HTERT RPE-1 (cell line): ENCODE data around the gene EPAS1.

Source experiments
- in situ Hi-C: fragments of 300-500 bp; cut with MboI; formaldehyde crosslinking; loops from 4 replicates; pipeline ENCODE4 v1.14.3; 2020; ENCODE audit warnings: low sequenced_read_pairs

Gene EPAS1

DNA sequence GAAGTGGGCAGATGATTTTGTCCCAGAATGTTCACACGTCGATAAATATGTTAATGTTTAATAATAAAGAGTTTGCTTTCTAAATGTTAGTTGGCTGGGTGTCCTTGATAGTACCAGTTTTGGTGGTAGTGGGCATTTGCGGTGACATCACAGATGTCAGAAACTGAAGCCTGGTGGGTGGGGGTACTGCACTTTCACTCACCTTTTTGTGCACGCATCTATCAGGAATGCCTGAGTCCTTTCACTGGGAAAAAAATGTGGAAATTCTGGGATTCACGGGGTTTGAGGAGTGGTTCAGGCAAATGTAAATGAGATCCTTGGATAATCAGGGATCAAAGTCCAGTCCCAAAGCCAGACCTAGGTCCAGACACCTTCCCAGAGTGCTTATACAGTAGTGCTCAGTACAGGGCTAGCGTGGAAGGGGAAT, 3.2 kb downstream of the EPAS1 start:
- in situ Hi-C loops: no loop called here

DNA sequence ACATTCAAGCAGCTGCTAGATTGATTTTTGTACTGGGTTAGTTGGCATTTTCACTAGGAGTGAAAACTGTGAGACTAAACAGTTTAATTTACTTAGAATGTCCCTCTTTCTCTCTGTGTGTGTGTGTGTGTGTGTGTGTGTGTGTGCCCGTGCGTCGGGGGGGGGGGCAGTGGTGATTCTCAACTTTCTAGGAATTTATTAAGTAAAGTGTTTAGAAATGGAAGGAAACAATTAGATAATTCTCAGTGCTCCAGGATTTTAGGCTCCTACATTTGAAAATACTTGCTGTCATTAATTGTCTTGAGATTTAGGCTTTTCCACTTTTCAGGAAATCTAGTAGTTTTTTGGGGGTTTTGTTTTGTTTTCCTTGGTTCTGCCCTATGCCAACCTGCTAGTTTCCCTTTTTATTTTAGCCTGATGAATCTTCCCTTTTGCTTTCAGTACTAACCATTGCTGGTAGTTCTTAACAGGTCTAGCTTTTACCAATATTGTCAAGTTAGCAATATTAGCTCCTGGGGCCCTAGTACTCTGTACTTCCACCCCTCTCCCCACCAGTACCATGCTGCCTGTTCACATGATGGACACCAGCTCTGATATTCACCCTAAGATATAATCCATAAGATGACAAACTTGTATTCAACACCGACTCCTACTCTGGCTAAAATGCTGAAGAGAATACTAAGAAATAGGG, 4.9 kb downstream of the EPAS1 start:
- in situ Hi-C loops: no loop called here

DNA sequence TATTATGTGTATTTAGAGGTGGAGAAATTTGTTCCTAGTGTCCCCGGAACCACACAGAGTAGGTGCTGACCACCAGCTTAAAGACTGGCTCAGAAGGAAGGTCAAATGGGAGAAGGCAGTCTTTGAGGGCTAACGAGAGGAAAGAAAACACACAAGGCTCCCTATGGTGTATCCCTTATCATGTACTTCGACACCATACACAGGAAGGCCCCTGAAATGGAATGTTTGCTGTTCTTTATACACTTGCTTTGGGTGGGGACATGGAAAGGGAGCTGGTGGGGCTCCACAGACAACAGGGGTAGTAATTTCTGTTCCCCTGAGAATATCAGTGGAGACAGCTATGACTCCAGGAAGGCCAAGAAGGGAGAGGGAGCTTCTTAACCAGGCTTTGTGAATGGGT, 6.0 kb downstream of the EPAS1 start:
- in situ Hi-C loops: no loop called here

DNA sequence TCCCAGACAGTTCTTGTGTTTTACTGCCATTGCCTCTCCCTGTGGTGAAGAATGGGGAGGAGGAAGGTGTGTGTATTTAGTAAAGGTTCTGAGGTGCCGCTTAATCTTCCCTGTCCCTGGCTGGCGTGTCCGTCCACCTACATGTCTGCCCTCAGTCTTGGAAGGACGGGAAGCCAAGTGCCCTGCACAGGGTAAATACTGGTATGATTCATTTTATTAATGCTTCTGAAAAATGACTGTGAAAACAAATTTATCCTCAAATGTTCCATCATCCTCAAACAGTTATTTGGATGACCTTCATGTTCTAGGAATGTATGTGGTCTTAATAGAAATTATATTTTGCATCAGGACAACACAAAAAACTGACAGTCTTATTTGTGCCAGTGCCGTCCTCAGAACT, 6.6 kb downstream of the EPAS1 start:
- in situ Hi-C loops: no loop called here

DNA sequence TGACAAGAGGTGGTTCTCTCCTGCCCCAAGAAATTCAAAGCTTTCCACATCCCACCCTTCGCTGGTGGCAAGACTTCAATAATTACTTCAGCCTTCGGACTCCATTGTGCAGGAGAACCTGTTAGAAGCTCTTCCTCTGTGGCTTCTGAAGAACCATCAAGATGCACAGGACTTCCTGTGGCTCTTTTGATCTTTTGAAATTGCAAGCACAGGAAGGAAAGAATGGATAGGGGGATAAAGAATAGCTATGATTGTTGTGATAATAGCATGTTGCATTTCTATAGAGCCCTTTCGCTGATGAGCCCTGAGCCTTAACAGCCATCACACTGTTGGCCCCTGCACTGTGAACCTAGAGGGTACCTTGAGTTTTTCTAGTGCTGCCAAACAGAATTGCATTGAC, 7.4 kb downstream of the EPAS1 start:
- in situ Hi-C loops: no loop called here

- in situ Hi-C loops: no loop called here
Measured at GRCh38 chr2:46305187-46305586, 8.0 kb downstream of the EPAS1 start.

DNA sequence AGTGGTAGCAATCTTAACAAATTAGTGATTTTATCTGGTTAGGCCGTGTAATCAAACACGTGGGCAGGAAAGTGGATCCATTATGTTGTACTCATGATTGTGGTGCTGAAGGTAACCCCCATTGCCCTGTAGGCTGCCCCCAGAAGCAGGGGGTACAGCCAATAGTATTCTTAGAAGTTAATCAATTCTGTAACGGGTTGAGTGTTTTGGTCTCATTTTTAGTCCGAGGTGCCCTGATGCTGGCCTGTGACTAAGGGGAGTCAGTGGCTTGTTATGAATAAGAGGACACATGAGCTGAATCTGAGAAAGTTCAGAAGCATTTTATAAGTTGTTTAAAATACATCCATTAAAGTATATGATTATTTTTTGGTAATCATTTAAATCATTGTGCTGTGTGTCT, 8.6 kb downstream of the EPAS1 start:
- in situ Hi-C loops: no loop called here

GRCh38 chr2:46306330-46306751, 9.1 kb downstream of the EPAS1 start:
- in situ Hi-C loops: no loop called here

DNA sequence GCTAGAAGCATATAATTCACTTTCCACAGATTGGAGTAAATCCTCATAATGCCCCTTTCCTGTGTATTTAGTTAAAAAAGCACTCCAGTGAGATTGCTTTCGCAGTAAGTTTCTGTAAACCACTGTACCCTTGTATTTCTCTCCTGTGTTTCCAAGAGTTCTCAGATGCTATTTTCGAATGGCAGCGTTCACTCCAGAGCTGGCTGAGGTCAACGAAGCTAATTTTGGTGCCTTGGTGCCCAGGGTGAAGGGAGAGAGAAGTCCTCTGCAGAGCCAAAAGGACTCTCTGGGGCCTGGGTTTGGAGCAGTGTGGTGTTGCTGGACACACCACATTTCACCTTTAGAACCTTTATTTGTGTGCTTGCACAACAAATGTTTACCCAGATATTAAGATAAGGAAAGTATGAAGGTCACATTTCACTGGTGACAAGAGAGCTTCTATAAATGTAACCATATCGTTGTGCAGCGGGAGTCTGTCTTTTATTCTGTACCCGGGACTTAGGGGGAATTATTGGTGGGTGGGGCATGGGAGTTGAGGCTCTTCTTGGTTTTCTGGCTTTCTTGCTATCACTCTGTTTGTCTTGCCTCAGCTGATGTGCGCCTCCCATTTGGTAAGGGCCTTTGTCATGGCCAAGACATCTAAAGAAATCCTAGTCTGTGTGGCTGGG, 9.9 kb downstream of the EPAS1 start:
- in situ Hi-C loops: no loop called here

GRCh38 chr2:46308081-46308480, 10.9 kb downstream of the EPAS1 start:
- in situ Hi-C loops: no loop called here

DNA sequence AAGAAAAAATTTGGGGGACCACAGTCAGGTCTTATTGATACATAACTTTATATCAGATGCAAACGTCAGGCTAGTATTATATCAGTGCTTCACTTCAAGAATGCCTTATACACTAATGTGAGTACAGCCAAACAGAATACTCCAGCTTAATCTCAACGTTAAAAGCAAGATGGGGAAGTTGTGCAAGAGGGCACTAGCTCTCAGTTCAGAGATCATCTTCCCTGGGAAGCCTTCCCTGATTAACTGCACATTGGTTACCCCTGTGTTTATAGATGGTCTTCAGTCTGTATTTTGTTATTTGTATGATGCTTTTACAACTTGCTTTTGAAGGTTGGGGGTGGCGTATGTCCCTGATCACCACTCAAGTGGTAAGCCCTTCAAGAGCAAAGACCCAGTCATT, 11.4 kb downstream of the EPAS1 start:
- in situ Hi-C loops: no loop called here

GRCh38 chr2:46309052-46309953, 12.1 kb downstream of the EPAS1 start:
- in situ Hi-C loops: no loop called here

DNA sequence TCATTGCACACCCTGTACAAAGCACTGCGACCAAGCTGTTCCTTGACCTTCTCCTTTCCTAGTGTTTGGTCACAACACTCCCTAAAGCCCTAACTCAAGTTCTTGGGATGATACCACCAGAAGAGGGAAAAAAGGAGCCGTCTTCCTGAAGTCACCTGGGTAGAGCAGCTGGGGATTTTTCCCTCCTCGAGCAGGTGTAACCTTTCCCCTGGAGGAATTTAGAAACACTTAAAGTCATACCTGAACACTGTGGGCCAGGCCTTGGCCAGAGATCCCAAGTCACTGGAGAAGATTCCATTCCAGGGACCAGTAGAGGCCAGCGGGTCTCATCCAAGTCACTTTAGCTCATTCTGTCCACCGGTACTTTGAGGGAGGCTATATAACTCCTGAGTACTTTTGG, 13.2 kb downstream of the EPAS1 start:
- in situ Hi-C loops: no loop called here

DNA sequence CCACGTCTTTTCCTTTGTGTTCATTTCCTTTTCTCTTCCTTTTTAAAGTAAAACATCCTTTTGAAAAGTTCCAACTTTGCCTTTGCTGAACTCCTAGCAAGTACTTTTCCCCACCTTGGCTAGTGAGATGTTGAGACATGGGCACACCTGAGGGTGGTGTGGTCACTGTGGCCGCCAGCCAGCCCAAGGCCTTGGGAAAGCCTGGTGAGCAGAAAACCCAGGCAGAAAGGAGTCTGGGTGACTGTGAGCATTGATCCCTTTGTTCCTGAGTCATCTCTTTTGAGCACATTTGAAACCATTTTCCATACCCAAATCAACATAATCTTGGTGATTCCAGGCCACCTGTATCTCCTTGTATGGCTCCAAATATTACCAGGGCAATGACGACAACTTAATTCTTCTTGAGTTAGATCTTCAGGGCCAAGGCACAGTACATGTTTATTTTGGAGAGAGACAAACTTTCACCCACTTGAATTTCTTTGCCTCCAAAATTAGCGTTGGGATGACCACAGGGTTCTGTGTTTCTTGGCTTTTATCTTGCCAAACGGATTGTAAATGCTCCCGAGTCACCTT, 14.5 kb downstream of the EPAS1 start:
- in situ Hi-C loops: no loop called here

DNA sequence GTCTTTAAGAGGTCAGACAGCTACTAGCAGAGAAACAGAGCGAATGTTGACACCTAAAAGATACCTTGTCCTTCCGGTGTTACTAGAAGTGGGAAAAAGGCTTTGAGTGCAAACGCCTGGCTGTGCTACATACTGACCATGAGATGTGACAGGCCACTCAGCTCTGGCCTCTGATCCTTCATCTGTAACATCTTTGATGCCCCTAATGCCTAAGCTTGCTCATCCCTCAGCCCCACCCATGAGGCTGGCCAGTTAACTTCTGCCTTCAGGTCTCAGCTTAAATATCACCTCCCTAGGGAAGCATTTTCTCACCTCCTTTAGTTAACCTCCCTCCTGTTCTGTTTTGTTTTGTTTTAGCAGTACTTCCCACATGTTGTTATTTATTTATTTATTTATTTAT, 15.9 kb downstream of the EPAS1 start:
- in situ Hi-C loops: no loop called here

DNA sequence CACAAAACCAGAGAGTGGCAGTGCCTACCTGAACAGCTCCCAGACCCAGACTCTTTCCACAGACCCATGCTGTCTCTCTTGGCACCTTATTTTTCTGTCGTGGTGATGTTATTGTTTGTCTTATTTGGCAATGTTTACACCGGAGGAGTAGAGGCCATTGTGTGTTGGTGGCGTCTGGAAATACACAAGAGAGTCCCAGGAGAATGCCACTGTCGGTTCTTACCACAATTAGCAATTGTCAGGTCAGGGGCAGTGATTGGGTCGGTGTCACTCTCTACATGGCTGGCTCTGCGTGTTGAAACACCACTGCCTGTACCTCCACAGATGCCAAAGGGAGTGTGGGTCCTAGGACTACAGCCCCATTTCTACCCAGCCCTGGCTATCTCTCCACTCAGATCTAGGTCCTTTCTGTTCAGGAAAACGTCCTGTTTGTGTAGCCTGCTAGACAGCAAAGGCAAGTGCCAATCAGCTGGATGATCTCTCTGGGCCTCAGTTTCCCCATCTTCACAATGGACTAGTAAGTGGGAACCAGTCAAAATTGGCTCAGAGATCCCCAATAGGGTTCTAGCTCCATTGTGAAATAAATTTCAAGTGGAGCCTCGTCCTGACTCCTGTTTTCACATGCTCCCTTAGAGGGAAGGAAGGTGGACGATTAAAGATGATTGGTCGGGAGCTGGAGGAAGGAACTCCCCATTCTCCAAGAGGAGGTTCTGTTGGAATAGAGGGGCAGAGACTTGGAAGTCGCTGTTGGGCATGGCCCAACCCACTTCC, 17.0 kb downstream of the EPAS1 start:
- in situ Hi-C loops: no loop called here

DNA sequence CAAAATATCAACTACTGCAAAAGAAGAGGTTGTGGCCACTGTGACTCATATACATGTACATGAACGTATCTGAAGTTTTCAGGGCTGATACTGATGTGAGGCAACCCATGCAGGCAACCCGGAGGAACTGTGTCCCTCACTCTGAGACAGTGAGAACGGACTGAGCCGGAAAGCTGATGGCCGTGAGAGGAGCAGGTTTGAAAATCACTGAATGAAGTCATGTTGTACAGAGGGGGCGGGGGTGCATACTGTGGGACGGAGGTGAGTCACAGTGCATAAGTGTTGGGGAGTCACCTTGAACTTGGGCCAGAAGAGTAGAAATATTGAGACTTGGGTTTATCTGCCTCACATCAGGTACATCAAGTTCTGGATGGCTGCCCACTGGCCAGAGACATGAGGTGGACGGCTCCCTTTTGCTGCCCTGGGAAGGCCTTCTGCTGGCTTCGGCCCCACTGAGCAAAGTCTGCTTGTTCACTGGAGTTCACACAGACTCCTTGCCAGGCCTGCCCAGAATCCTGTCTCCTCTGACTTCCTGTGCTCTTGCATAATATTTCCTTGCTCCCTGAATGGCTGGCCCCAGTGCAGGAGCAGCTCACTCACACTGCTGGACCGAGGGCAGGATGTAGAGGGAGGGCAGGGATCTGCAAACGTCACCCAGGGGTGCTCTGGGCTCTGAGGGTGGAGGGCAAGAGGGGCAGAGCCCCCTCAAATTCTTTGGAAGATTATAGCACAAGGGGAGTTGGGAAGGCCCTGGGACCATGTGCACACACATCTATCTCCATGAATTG, 18.1 kb downstream of the EPAS1 start:
- in situ Hi-C loops: no loop called here

DNA sequence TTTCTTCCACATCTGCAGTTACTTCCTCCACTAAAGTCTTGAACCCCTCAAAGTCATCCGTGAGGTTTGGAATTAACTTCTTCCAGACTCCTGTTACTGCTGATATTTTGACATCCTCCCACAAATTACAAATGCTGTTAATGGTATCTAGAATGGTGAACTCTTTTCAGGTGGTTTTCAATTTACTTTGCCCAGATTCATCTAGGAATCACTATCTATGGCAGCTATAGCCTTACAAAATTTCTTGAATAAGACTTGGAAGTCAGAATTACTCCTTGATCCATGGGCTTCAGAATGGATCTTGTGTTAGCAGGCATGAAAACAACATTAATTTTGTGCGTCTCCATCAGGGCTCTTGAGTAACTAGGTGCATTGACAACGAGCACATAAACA, 19.9 kb downstream of the EPAS1 start:
- in situ Hi-C loops: no loop called here

- in situ Hi-C loops: no loop called here
Measured at GRCh38 chr2:46318579-46319460, 21.6 kb downstream of the EPAS1 start.
